Measurements from ENCODE around the gene LRRC45. TPM values are rescaled to one million over a fixed set of nuclear protein-coding genes. Genes with fewer than 3 reads are reported as not detected.

Gene LRRC45
- total RNA-seq, 1 experiment from 2014 or later, result 40.1 TPM

DNA sequence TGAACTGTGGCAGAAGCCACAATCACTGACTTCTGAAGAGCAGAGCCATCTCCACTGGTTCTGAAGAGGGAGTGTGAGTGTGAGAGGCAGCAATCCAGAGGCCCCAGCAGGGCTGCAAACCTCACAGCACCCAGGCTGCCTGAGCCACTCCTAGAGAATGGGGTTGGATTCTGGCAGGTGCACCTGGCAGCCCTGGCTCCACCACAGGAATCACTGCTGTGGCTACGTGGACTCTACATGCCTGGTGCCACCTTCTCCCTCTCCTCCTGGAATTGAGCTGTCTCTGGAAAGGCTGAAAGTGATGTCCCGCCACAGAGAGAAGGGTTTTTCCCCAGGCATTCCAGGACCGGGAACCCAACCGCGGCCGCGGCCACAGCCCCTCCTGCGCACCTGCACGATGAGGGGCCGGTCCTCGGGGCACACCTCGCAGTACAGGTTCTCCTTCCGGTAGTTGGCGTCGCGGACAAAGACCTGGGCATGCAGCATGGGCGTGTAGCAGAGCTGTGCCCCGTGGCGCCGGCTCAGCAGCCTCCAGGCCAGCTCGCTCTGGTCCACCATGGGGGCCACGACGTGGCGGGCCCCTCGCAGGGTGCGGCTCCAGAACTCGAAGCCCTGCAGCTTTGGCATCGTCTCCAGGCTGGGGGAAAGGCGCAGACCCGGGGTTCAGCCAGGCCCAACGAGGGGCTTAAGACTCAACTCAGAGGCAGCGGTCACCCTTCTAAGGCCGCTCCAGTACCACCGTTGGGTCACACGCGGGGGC lies 41.5 kb downstream of the LRRC45 start:
- intact Hi-C loops (cut with micrococcal nuclease), result no loop called here
- TF ChIP-seq FOSL1 (IDR thresholded peaks at IDR 0.05; ENCODE audit: low read depth) (no peak), POLR2A (IDR thresholded peaks at IDR 0.05; ENCODE audit: borderline replicate concordance, extremely low read depth, insufficient read depth, insufficient read length) (peak; percentile 35)
- ChIA-PET POLR2A (interaction anchor here (0.9 kb wide), 1 partner anchor 34 kb away, joined by 3 read pairs; no protein-coding TSS in a partner anchor), CTCF (no interaction called here), RAD21 (ENCODE audit: low non-redundant PET in 1 of 2, low total read pairs in 2 of 2, uncharacterized antibody in 2 of 2, unreplicated experiment in 2 of 2) (no interaction called here)
- no peaks in the 10 kb centered on the region for H3K27me3 ChIP-seq (ENCODE audit: insufficient read depth, low read length)
- peak overlapping the region; percentile 100 for H3K9ac ChIP-seq (ENCODE audit: low read length)
- BruUV-seq (replicated peaks), result TSS peak; percentile 64
- DNase-seq (ENCODE audit: low read depth, low spot score) (no peak), ATAC-seq (peak; percentile 62)
- H4K20me1 ChIP-seq (ENCODE audit: insufficient read depth), result no peaks in the 10 kb centered on the region
- H3K9me3 ChIP-seq (ENCODE audit: control insufficient read depth in 1 of 2, insufficient read depth in 1 of 2, low read depth in 1 of 2, low read length in 2 of 2), result no peaks in the 10 kb centered on the region
- H3K4me3 ChIP-seq (replicated peaks in 1 of 2; ENCODE audit: low read depth in 1 of 2, low read length in 2 of 2), result peak overlapping the region; percentile 96 to 100
- no peak overlapping the region for H2AFZ ChIP-seq (ENCODE audit: low read depth, low read length, poor library complexity, severe bottlenecking)
- peak overlapping the region; percentile 89 for H3K27ac ChIP-seq (ENCODE audit: low read depth, low read length)
- H3K36me3 ChIP-seq (ENCODE audit: control insufficient read depth in 1 of 2, insufficient read depth in 2 of 2, low read length in 2 of 2), result peaks cover 15 to 46% of the 10 kb centered on the region in 2 experiments; a peak in 3 of 4 replicates
- peaks cover 35% of the 10 kb centered on the region for H3K79me2 ChIP-seq (ENCODE audit: insufficient read depth, low read length)
- H3K9me2 ChIP-seq (ENCODE audit: insufficient read depth), result no peaks in the 10 kb centered on the region
- H3K4me1 ChIP-seq (ENCODE audit: control insufficient read depth in 1 of 2, insufficient read depth in 2 of 2, low read length in 2 of 2), result peaks cover 11 to 22% of the 10 kb centered on the region in 2 experiments; a peak in 3 of 4 replicates
- H3K4me2 ChIP-seq (ENCODE audit: low read length), result peak overlapping the region; percentile 100

DNA sequence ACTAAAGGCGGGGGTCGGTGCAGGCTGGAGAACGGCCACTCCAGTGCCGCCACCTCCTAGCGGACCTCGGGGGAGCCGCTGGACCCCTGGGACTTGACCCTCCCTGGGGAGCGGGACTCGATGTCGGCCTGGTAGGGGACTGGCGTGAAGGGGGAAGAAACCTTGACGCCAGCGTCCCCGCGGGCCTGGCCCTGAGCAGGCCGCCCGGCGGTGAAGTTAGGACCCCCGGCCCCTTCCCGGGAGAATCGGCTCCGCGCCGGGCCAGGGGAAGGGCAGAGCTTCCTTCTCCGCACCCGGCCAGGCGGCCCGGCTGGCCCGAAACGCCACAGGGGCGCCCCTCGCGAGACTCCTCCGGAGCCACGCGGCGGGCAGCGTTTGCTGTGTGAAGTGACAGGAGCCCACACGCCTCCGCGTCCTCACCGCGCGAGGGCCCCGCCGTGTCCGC lies 42.1 kb downstream of the LRRC45 start:
- intact Hi-C loops (cut with micrococcal nuclease), result no loop called here
- ChIA-PET RAD21 (ENCODE audit: low non-redundant PET in 1 of 2, low total read pairs in 2 of 2, uncharacterized antibody in 2 of 2, unreplicated experiment in 2 of 2) (no interaction called here), POLR2A (interaction anchor here (0.9 kb wide), 1 partner anchor 34 kb away, joined by 3 read pairs; no protein-coding TSS in a partner anchor), CTCF (no interaction called here)
- H3K27me3 ChIP-seq (ENCODE audit: insufficient read depth, low read length), result no peaks in the 10 kb centered on the region
- peak; percentile 56 for ATAC-seq
- H3K4me3 ChIP-seq (replicated peaks in 1 of 2; ENCODE audit: low read depth in 1 of 2, low read length in 2 of 2), result peak overlapping the region; percentile 96 to 100
- H3K79me2 ChIP-seq (ENCODE audit: insufficient read depth, low read length), result peaks cover 35% of the 10 kb centered on the region
- H3K4me1 ChIP-seq (ENCODE audit: control insufficient read depth in 1 of 2, insufficient read depth in 2 of 2, low read length in 2 of 2), result peaks cover 11 to 22% of the 10 kb centered on the region in 2 experiments; a peak in 3 of 4 replicates
- H3K9ac ChIP-seq (ENCODE audit: low read length), result peak overlapping the region; percentile 100
- TF ChIP-seq, protein P1, sequence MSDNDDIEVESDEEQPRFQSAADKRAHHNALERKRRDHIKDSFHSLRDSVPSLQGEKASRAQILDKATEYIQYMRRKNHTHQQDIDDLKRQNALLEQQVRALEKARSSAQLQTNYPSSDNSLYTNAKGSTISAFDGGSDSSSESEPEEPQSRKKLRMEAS (IDR thresholded peaks at IDR 0.05), result peak; percentile 71; the same call in 1 of the 2 replicates
- TF ChIP-seq FOSL1 (IDR thresholded peaks at IDR 0.05; ENCODE audit: low read depth), result no peak
- peak overlapping the region; percentile 89 for H3K27ac ChIP-seq (ENCODE audit: low read depth, low read length)
- no peak overlapping the region for H2AFZ ChIP-seq (ENCODE audit: low read depth, low read length, poor library complexity, severe bottlenecking)
- no peaks in the 10 kb centered on the region for H3K9me2 ChIP-seq (ENCODE audit: insufficient read depth)
- H4K20me1 ChIP-seq (ENCODE audit: insufficient read depth), result no peaks in the 10 kb centered on the region
- peaks cover 15 to 40% of the 10 kb centered on the region in 2 experiments; a peak in 3 of 4 replicates for H3K36me3 ChIP-seq (ENCODE audit: control insufficient read depth in 1 of 2, insufficient read depth in 2 of 2, low read length in 2 of 2)
- DNase-seq (ENCODE audit: low read depth, low spot score), result no peak
- peak overlapping the region; percentile 100 for H3K4me2 ChIP-seq (ENCODE audit: low read length)
- H3K9me3 ChIP-seq (ENCODE audit: control insufficient read depth in 1 of 2, insufficient read depth in 1 of 2, low read depth in 1 of 2, low read length in 2 of 2), result no peaks in the 10 kb centered on the region
- BruUV-seq (replicated peaks), result no TSS peak
